Right forelimb (tissue), 1 donor: ENCODE measurements around the gene DTX2.
"Not testable (repeated sequence)": the region's sequence is repeated elsewhere in the genome, so short reads cannot be mapped to it uniquely, and the experiment has no call there.

Source experiments
- DNase-seq: peaks from one replicate; pipeline ENCODE4 v3.0.0-alpha.2; 2018

Gene DTX2

GRCh38 chr7:76445577-76446008 is 15.9 kb upstream of the DTX2 start:
- DNase-seq: not testable (repeated sequence)

DNA sequence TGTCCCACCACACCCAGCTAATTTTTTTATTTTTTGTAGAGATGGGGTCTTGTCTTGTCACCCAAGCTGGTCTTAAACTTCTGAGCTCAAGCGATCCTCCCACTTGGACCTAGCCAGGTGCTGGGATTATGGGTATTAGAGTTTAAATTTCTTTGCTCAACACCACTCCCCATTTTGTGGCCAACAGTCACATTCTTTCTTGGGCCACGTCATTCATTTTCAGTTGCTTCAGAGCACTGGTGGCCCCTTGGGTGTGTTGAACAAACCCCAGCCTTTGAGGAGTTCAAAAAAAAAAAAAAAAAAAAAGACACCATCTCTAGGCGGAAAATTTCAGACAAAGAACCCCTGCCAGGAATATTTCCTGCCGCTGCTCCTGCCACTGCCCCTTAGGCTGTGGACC is 4.5 kb upstream of the DTX2 start:
- DNase-seq: not testable (repeated sequence)

GRCh38 chr7:76458504-76458903 is 3.0 kb upstream of the DTX2 start:
- not testable (repeated sequence) for DNase-seq

- DNase-seq: not testable (repeated sequence)
Observed at GRCh38 chr7:76460767-76461166, 742 bp upstream of the DTX2 start.

DNA sequence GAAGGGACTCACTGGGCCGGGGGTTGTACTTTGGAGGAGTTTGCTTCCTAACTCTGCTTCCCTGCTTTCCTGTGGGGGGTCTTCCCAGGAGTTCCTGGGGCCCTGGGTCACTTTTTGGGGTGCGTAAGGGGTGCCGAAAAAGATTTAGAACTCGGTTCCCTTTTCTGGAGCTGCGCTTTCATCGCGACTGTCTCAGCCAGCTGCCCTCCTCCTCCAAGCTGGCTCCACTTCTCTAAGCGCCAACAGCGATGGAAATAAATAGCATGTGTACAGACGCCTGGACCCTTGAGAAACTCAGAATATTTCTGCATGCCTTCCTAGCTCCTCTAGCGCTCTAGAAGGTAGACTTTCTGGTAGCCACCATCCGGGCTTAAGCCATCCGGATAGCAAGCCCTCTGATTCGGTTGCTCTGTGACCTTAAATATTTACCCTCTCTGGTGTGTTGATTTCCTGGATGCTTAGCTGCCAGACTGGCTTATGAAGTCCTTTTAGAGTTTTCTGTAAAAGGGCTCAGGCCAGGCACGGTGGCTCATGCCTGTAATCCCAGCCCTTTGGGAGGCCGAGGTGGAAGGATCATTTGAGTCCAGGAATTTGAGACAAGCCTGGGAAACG is 868 bp downstream of the DTX2 start:
- not testable (repeated sequence) for DNase-seq

DNA sequence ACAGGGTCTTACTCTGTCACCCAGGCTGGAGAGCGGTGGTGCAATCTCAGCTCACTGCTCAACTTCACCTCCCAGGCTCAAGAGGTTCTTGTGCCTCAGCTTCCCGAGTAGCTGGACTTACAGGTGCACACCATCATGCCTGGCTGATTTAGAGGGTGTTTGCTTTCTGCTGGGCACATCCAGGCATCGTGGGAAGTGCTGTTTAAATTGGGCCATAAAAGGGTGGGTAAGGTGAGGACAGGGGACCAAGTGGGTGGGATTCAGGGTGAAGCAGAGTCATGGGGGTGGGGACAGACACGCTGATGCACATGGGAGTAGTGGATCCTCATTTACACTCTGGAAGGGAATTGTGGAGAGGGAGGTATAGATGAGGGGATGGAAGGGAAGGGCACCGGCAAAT is 3.5 kb downstream of the DTX2 start:
- DNase-seq: not testable (repeated sequence)

DNA sequence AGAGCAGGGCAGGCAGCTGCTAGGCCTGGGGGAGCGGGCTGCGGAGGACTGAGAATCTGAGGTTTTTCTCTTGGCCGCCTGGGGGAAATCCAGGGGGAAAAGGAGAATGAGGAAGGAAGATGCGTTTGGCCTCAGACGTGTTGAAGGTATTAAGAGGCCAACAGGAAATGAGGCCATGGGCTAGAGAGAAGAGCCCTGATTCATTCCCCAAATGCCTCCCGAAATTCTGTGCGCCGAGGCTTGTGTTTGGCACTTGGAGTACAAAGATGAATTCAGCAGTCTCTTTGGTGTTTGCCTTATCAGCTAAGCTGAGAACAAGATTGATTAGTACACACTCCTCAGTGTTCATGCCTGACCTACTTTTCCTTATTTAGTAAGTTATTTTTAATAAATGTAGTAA is 4.4 kb downstream of the DTX2 start:
- DNase-seq: not testable (repeated sequence)

DNA sequence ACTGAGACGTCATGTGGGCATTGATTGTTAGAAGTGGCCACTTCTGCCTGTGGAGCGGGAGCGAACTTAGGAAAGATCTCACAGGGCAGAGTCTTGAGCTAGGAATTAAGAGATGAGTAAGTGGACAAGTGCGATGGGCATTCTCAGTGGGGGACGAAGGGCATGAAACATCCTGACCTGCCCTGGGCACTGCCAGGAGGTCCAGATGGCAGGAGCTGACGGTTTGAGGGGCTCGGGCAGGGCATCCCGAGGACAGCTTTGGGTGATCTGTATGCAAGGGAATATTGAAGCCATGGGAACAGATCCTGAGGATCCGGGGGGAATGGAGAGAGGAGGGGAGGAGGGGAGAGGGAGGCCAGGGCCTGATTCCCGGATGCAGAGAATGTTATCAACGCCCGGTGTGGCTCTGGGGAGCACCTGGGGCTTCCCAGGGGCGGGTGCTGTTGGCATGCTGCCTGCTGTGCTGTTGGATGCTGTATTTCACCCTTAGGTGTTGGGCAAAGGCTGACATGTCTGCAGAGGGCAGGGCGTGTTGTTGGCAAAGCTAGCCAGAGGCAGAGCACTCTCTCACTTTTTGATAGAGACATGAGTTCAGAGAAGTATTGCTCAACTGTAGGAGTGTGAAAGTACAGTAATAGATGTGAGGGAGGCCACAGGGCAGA is 6.4 kb downstream of the DTX2 start:
- DNase-seq: not testable (repeated sequence)

DNA sequence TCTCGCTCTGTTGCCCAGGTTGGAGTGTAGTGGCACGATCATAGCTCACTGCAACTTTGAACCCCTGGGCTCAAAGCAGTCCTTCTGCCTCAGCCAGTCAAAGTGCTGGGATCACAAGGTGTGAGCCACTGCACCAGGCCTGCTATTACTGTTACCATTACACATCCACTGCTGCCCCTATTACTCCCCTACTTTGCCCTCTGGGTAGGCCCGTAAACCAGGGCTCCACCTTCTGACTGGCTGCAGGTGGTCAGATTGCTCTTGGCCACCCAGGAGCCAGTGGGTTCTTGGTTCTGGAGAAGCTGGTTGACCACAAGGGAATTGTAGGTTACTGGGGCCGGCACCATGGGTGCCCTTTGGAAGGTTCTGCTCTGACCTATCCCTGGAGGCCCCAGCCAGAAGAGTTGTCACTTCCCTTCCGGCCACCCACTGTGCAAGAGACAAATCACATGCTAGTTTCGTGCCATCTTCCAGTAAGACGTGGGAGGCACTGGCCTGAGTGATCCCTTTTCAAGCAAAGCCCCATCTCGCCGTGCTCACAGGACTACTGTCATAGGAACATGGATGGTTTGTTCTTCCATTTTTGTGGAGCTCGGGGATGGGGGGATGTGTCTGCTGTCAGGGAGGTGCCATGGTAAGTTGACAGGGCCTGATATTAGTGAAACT is 10.2 kb downstream of the DTX2 start:
- not testable (repeated sequence) for DNase-seq

- DNase-seq: not testable (repeated sequence)
Observed at GRCh38 chr7:76473097-76473496, 11.6 kb downstream of the DTX2 start.

- not testable (repeated sequence) for DNase-seq
Observed at GRCh38 chr7:76476280-76476679, 14.8 kb downstream of the DTX2 start.

DNA sequence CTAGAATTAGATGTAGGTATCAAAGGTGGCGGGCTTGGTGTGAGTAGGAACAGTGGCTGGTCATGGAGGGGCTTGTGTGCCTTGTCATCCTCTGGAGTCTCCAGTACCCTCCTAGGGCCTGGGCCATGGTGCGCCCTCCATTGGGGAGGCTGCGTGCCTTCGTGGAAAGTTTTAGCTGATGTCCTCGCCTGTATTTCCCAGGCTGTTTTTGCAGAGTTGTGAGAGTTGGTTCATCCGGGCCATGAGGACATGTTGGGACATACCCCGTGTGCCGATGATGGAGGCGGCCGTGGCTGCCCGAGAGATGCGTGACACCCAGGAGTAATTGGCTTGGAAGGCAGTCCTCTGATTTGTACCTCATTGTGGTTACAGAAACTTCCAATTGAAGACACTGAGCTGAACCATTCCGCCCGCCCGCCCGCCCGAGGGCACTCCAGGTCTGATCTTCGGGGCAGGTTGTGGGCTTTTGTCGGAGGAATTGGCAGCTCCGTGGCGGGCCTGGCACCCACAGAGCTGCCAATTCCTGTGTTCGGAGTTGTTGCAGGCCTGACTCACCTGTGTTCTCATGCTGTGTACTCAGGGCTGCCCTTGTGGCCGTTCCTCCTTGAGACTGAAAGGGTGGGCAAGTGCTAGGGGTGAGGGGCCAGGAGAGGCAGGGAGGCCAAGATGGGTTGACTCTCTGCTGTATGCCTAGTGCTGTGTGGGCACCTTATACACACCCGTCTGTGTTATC is 15.4 kb downstream of the DTX2 start:
- DNase-seq: not testable (repeated sequence)

GRCh38 chr7:76479628-76480027 is 18.1 kb downstream of the DTX2 start:
- not testable (repeated sequence) for DNase-seq

- DNase-seq: not testable (repeated sequence)
Observed at GRCh38 chr7:76480403-76481253, 19.1 kb downstream of the DTX2 start.

DNA sequence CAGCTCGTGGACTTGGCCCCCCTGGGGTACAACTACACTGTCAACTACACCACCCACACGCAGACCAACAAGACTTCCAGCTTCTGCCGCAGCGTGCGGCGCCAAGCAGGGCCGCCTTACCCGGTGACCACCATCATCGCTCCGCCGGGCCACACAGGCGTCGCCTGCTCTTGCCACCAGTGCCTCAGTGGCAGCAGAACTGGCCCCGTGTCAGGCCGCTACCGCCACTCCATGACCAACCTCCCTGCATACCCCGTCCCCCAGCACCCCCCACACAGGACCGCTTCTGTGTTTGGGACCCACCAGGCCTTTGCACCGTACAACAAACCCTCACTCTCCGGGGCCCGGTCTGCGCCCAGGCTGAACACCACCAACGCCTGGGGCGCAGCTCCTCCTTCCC is 21.2 kb downstream of the DTX2 start:
- peak; percentile 22 for DNase-seq

DNA sequence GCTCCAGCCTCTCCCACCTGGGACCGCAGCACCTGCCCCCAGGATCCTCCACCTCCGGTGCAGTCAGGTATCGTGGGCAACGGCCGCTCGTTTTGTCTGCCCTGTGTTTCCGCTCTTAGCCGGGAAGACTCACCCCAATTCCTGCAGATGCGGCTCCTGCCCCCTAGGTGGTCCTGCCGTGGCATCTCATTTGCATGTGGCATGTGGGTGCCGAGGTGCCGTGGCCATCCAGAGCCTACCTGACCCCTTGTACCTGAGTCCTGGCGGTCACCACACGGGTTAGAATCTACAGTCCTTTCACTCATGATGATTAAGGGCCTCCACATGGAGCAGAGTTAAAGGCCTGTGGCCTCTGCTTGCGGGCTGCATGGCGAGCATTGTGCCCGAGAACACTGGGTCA is 21.6 kb downstream of the DTX2 start:
- DNase-seq: peak; percentile 17

- not testable (repeated sequence) for DNase-seq
Observed at GRCh38 chr7:76484456-76484855, 22.9 kb downstream of the DTX2 start.

DNA sequence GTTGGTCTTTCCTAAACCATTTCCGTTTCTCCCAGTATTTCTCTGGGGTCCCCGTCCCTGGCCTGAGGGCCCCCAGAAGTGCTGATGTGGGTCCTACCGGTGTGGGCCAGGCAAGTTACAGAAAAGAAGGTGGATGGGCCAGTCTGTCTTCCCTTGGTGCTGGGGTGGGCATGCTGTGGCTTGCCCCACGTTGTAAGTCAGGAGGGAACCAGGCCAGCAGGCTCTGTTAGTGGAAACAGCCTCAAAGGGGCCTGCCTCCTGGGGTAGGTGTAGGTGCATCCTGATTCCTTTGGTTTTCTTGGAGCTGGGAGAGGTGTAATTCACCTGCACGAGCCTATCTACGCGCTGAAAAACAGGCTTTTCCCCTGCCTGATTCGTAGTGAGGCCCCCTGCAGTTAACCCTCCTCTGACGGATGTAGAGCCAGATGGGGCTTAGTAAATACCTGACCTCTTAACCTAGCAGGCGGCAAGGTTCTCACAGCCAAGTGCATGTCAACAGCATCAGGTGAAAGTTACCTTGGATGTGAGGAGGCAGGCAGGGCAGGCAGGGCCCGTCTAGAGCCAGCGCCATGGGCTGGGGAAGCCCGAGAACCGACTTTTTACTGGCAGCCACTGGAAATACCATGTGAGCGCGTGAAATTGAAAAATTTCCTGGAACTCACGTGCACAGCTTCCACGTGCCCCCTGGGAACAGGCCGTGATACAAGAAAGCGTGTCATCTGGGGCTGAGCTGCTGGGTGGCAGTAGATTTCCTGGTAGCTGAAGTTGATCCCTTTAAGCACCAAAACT is 24.5 kb downstream of the DTX2 start:
- DNase-seq: not testable (repeated sequence)

GRCh38 chr7:76486618-76487017 is 25.1 kb downstream of the DTX2 start:
- not testable (repeated sequence) for DNase-seq

DNA sequence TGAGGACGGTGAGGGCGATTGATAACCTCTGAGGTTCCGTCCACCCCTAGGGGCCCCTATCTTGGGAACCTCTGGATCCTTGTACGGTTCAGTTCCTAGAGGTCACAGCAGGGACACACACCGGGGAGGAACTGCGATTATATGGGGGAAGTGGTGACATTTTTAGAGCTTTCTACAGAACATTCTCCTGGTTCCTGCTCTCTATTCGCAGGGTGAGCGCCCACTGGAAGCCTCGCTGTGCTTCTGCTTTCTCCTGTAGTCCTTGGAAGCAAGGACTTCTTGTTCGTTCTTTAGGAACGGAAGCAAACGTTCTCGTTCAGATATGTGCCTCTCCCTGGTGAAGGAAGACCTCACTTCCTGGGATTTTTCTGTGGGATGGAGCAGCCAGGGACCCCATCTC is 26.5 kb downstream of the DTX2 start:
- DNase-seq: not testable (repeated sequence)

DNA sequence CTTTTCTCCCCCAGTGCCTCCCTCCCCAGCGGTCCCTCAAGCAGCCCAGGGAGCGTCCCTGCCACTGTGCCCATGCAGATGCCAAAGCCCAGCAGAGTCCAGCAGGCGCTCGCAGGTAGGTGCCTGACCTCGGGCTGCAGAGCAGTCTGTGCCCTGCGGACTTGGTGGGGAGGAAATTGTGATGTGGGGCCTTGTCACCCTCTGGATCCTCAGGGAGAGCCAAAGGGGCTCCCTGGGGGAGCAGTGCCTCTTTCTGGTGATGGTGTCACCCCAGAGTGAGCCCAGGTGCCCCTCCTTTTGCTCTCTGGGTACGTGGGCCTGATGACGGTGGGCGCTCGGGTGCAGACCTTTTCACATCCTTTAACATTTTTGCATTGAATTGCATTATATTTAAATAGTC is 30.6 kb downstream of the DTX2 start:
- DNase-seq: not testable (repeated sequence)
